C4-2B (cell line): Measurements from ENCODE around the gene DENND1C.

Experiments
- H3K27ac ChIP-seq: fragments of 450-650 bp; 2 replicates; pipeline ENCODE4 v1.5.1; 2017
- CTCF ChIP-seq: fragments of 450-650 bp; conservative IDR thresholded peaks from 2 replicates; pipeline ENCODE4 v1.5.1; 2017; ENCODE audit warnings: mild to moderate bottlenecking
- ZFX ChIP-seq: fragments of 450-650 bp; IDR thresholded peaks from 2 replicates; pipeline ENCODE4 v1.6.1; 2017

The DENND1C gene

GRCh38 chr19:6481541-6482342 is at the start of gene DENND1C:
TSS of gene DENND1C (minus strand) at chr19:6481787. CDS start at chr19:6481695, 92 bp downstream.
- H3K27ac ChIP-seq = no peak within 1 kb of the TSS
- no peak; the same call in 1 of the 2 replicates for TF ChIP-seq CTCF
- no peak for TF ChIP-seq ZFX

GRCh38 chr19:6530386-6531162 is 49.0 kb upstream of the DENND1C start, which contains the start of gene TNFSF9:
TSS of gene TNFSF9 (plus strand) at chr19:6531026. CDS start at chr19:6531037, 11 bp downstream.
- H3K27ac ChIP-seq = peak within 1 kb of the TSS; percentile 78
- no peak for TF ChIP-seq ZFX
- TF ChIP-seq CTCF = no peak

GRCh38 chr19:6529937-6530385 is 48.4 kb upstream of the DENND1C start:
- no peak for TF ChIP-seq ZFX
- no peak for TF ChIP-seq CTCF
- peak overlapping the region; percentile 78; the same call in 1 of the 2 replicates for H3K27ac ChIP-seq

- H3K27ac ChIP-seq = no peak overlapping the region
- TF ChIP-seq CTCF (no peak), ZFX (no peak)
Observed at GRCh38 chr19:6529351-6529750, 47.8 kb upstream of the DENND1C start.

- no peak overlapping the region for H3K27ac ChIP-seq
- no peak for TF ChIP-seq CTCF
Observed at GRCh38 chr19:6528544-6529121, 47.0 kb upstream of the DENND1C start.

GRCh38 chr19:6527893-6528543 is 46.4 kb upstream of the DENND1C start:
- TF ChIP-seq ZFX (no peak), CTCF (no peak)
- H3K27ac ChIP-seq = no peak overlapping the region
